Epithelial cell of proximal tubule (primary cell): ENCODE measurements around the gene CFAP46. TPM values are rescaled to one million over a fixed set of nuclear protein-coding genes. Genes with fewer than 3 reads are reported as not detected.

Experiments
- DNase-seq: peaks from one replicate; pipeline ENCODE4 v3.0.0-alpha.2; 2011; ENCODE audit warnings: low read depth
- H3K4me3 ChIP-seq: 2 replicates; pipeline ENCODE4 v1.5.1; 2011; ENCODE audit warnings: low read depth, mild to moderate bottlenecking, low read length
- total RNA-seq: library from RNA; depleted of rRNA; stranded (reverse); fragments of >200 nt; gene quantifications from 2 replicates; pipeline ENCODE4 v1.2.3, GENCODE V29; 2015
- TF ChIP-seq, protein P1 (sequence below): conservative IDR thresholded peaks from 2 replicates; pipeline ENCODE4 v1.5.1; 2012; ENCODE audit warnings: low read depth, mild to moderate bottlenecking, low read length

The CFAP46 gene
- total RNA-seq, 1 donor from 2014 or later = 2.2 TPM

- no peak for DNase-seq
- TF ChIP-seq, protein P1, sequence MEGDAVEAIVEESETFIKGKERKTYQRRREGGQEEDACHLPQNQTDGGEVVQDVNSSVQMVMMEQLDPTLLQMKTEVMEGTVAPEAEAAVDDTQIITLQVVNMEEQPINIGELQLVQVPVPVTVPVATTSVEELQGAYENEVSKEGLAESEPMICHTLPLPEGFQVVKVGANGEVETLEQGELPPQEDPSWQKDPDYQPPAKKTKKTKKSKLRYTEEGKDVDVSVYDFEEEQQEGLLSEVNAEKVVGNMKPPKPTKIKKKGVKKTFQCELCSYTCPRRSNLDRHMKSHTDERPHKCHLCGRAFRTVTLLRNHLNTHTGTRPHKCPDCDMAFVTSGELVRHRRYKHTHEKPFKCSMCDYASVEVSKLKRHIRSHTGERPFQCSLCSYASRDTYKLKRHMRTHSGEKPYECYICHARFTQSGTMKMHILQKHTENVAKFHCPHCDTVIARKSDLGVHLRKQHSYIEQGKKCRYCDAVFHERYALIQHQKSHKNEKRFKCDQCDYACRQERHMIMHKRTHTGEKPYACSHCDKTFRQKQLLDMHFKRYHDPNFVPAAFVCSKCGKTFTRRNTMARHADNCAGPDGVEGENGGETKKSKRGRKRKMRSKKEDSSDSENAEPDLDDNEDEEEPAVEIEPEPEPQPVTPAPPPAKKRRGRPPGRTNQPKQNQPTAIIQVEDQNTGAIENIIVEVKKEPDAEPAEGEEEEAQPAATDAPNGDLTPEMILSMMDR = no peak
- H3K4me3 ChIP-seq = peak overlapping the region; percentile 70
Observed at GRCh38 chr10:132943058-132943790, 854 bp upstream of the CFAP46 start.

DNA sequence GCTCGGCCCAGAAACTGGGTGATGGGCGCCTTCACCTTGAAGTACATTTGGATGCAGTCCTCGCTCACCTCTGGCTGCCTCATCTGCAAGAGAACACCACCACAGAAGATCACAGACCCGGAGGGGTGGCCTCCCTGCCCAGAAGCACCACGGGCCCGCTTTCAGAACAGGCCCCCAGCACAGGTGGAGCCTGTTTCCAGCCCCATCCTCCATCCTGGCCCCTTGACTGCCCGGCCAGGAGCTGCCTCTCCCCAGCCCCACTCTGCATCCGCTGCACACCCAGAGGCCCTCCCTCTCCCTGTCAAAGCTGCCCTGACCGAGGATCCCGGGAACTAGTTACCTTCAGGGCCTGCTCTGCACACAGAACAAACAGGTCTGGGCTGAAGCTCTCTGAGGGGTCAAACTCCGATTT is 724 bp downstream of the CFAP46 start:
- no peak for DNase-seq
- TF ChIP-seq, protein P1 = no peak
- peak overlapping the region; percentile 70 for H3K4me3 ChIP-seq

- no peak for DNase-seq
- no peak overlapping the region for H3K4me3 ChIP-seq
- TF ChIP-seq, protein P1 = no peak
Observed at GRCh38 chr10:132940791-132941465, 1.4 kb downstream of the CFAP46 start.

- TF ChIP-seq, protein P1 = peak; percentile 60
- no peak for DNase-seq
- H3K4me3 ChIP-seq = no peak overlapping the region
Observed at GRCh38 chr10:132939957-132940790, 2.2 kb downstream of the CFAP46 start.

DNA sequence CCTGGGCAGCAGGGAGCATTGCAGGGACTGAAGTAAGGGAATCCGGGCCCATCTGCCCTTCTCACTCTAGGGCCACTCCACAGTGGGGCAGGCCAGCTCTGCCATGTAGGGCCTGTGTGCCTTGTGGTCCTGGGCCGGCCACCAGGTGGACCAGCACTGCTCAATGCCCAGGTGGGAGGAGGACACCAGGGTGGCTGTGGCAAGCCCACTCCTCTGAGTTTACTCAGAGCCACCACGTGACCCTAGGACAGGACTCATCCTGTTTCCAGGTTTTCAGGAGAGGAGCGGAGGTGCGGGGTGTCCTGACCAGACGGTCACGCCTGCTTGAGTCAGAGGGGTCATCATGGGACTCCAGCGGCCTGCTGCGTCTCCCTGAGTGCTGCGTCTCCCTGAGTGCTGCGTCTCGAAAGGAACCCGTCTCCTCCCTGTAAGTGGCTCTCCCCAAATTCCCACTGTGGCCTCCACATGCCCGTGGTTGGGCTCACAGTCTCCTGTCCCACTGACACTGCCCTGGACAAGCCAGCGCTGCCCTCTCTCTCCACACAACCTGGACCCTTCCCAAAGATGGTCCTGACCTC is 2.9 kb downstream of the CFAP46 start:
- DNase-seq = no peak
- no peak overlapping the region for H3K4me3 ChIP-seq
- TF ChIP-seq, protein P1 = no peak

- no peak for DNase-seq
- TF ChIP-seq, protein P1 = peak; percentile 55
- no peak overlapping the region for H3K4me3 ChIP-seq
Observed at GRCh38 chr10:132938472-132939339, 3.7 kb downstream of the CFAP46 start.
